OCI-LY7 (cell line): ENCODE measurements around the gene INPP5A. TPM values are rescaled to one million over a fixed set of nuclear protein-coding genes. Genes with fewer than 3 reads are reported as not detected.

Source experiments
- BruUV-seq: library from RNA; stranded (reverse); fragments of 400-500 nt; replicated peaks from 2 replicates; lab custom pipeline; 2021; lab: Mats Ljungman, UMichigan
- CTCF ChIA-PET: fragments of 300-600 bp; sonication (Branson Sonifier 250); formaldehyde crosslinking; loops from one replicate; lab custom pipeline; 2022; ENCODE audit warnings: antibody characterized with exemption; ENCODE audit not compliant: unreplicated experiment; lab: Charles Lee
- POLR2A ChIA-PET: fragments of 300-600 bp; sonication (Branson Sonifier 250); formaldehyde crosslinking; loops from one replicate; lab custom pipeline; 2022; ENCODE audit warnings: antibody characterized with exemption; lab: Charles Lee
- DNase-seq: peaks from one replicate; pipeline ENCODE4 v3.0.0-alpha.2; 2015; ENCODE audit warnings: low spot score
- H2AFZ ChIP-seq: fragments of 200-600 bp; sonication (generic), shearing (Covaris generic); 2 replicates; pipeline ENCODE4 v1.6.1; 2014; ENCODE audit warnings: mild to moderate bottlenecking, antibody characterized with exemption, low read length, moderate library complexity
- H3K27ac ChIP-seq: fragments of 200-600 bp; sonication (generic); 2 replicates; pipeline ENCODE4 v1.5.1; 2014; ENCODE audit warnings: mixed run types, low read depth, mild to moderate bottlenecking, moderate library complexity, low read length, inconsistent platforms; ENCODE audit not compliant: poor library complexity, severe bottlenecking
- H3K36me3 ChIP-seq: fragments of 200-600 bp; sonication (generic); 2 replicates; pipeline ENCODE4 v1.6.1; 2014; ENCODE audit warnings: mild to moderate bottlenecking, antibody characterized with exemption, low read length, moderate library complexity, mixed read lengths; ENCODE audit not compliant: insufficient read depth
- H3K4me1 ChIP-seq: fragments of 200-600 bp; sonication (generic); 2 replicates; pipeline ENCODE4 v1.5.1; 2014; ENCODE audit warnings: mild to moderate bottlenecking, low read length; ENCODE audit not compliant: insufficient read depth, poor library complexity, severe bottlenecking
- H3K4me2 ChIP-seq: fragments of 200-600 bp; sonication (generic); 2 replicates; pipeline ENCODE4 v1.6.1; 2014; ENCODE audit warnings: mild to moderate bottlenecking, low read length
- H3K4me3 ChIP-seq: fragments of 200-600 bp; sonication (generic); 2 replicates; pipeline ENCODE4 v1.5.1; 2014; ENCODE audit warnings: mild to moderate bottlenecking, low read depth, low read length; ENCODE audit not compliant: poor library complexity, severe bottlenecking
- H3K79me2 ChIP-seq: fragments of 200-600 bp; sonication (generic); 2 replicates; pipeline ENCODE4 v1.6.1; 2016; ENCODE audit warnings: low read depth, mild to moderate bottlenecking, low read length, moderate library complexity, mixed read lengths; ENCODE audit not compliant: insufficient read depth
- H3K9me2 ChIP-seq: fragments of 200-600 bp; sonication (generic); 2 replicates; pipeline ENCODE4 v1.6.1; 2016; ENCODE audit warnings: mild to moderate bottlenecking, low read length, mixed read lengths; ENCODE audit not compliant: insufficient read depth
- H3K9me3 ChIP-seq: fragments of 200-600 bp; sonication (generic); 2 replicates; pipeline ENCODE4 v1.6.1; 2014; ENCODE audit warnings: mild to moderate bottlenecking, mixed run types, low read length, mixed read lengths
- H4K20me1 ChIP-seq: fragments of 200-600 bp; sonication (generic); 2 replicates; pipeline ENCODE4 v1.6.1; 2014; ENCODE audit warnings: mild to moderate bottlenecking, antibody characterized with exemption, low read length, moderate library complexity, mixed read lengths; ENCODE audit not compliant: insufficient read depth
- CTCF ChIP-seq: fragments of 200-600 bp; sonication (generic); conservative IDR thresholded peaks from 2 replicates; pipeline ENCODE4 v1.5.1; 2014; ENCODE audit warnings: mild to moderate bottlenecking, antibody characterized with exemption, low read length, moderate library complexity, mixed read lengths
- EZH2phosphoT487 ChIP-seq: fragments of 200-600 bp; sonication (generic); IDR thresholded peaks from 2 replicates; pipeline ENCODE4 v1.6.1; 2018; ENCODE audit warnings: low read depth, borderline replicate concordance, mild to moderate bottlenecking, mixed run types, antibody characterized with exemption, low read length, moderate library complexity, mixed read lengths
- intact Hi-C: fragments of 100-400 bp; cut with micrococcal nuclease; formaldehyde crosslinking; loops from one replicate; pipeline ENCODE4 v1.10.0; 2022; ENCODE audit not compliant: unreplicated experiment
- total RNA-seq, 2 experiments: library from RNA; depleted of rRNA in 1 of 2; stranded (reverse); fragments of >200 nt in 1 of 2; shearing (Covaris generic) in 1 of 2; gene quantifications; 2 replicates each; pipeline ENCODE4 v1.2.3, GENCODE V29; 2014 to 2022

The INPP5A gene
- total RNA-seq, 2 experiments from 2014 or later, result 14.5 to 18.4 TPM

GRCh38 chr10:132677096-132677472 is 139.5 kb downstream of the INPP5A start:
- Histone ChIP-seq H3K4me1 (no peaks in the 10 kb centered on the region), H2AFZ (no peak overlapping the region), H4K20me1 (no peaks in the 10 kb centered on the region), H3K27ac (no peak overlapping the region), H3K9me2 (no peaks in the 10 kb centered on the region), H3K4me3 (no peak overlapping the region), H3K79me2 (no peaks in the 10 kb centered on the region), H3K4me2 (no peak overlapping the region), H3K9me3 (no peaks in the 10 kb centered on the region), H3K36me3 (no peaks in the 10 kb centered on the region)
- CTCF ChIA-PET, result no interaction called here
- intact Hi-C loops, result no loop called here
- POLR2A ChIA-PET, result no interaction called here
- DNase-seq, result no peak
- no TSS peak for BruUV-seq
- TF ChIP-seq EZH2phosphoT487, result no peak
- no peak for TF ChIP-seq CTCF

GRCh38 chr10:132677473-132678227 is 140.1 kb downstream of the INPP5A start:
- Histone ChIP-seq H3K4me3 (no peak overlapping the region), H2AFZ (no peak overlapping the region), H4K20me1 (no peaks in the 10 kb centered on the region), H3K27ac (no peak overlapping the region), H3K4me2 (no peak overlapping the region), H3K79me2 (no peaks in the 10 kb centered on the region), H3K36me3 (no peaks in the 10 kb centered on the region), H3K4me1 (no peaks in the 10 kb centered on the region), H3K9me3 (no peaks in the 10 kb centered on the region), H3K9me2 (no peaks in the 10 kb centered on the region)
- DNase-seq, result no peak
- ChIA-PET CTCF (interaction anchor here (0.5 kb wide), 1 partner anchor 151 kb away, joined by 4 read pairs; no protein-coding TSS in a partner anchor), POLR2A (no interaction called here)
- no peak for TF ChIP-seq CTCF
- no peak for TF ChIP-seq EZH2phosphoT487
- no TSS peak for BruUV-seq
- intact Hi-C loops, result no loop called here
